Mammary epithelial cell (primary cell): ENCODE results near the gene STAC3.

Source experiments
- CTCF ChIP-seq, 2 donors: IDR thresholded peaks in 1 of 2; conservative IDR thresholded peaks in 1 of 2; 2 replicates each; pipeline ENCODE4 v1.5.1; 2011 to 2012; ENCODE audit warnings: inconsistent platforms in 2 of 2, low read length in 2 of 2, mild to moderate bottlenecking in 2 of 2, control low read depth in 1 of 2, low read depth in 1 of 2; ENCODE audit not compliant: insufficient read depth in 1 of 2; ENCODE audit errors: extremely low read depth in 1 of 2
- EZH2 ChIP-seq: IDR thresholded peaks from 2 replicates; pipeline ENCODE4 v1.6.1; 2012; ENCODE audit warnings: low read length, inconsistent platforms, borderline replicate concordance

- no peak for TF ChIP-seq CTCF (conservative IDR thresholded peaks at IDR 0.05 in 1 of 2, IDR thresholded peaks at IDR 0.05 in 1 of 2; ENCODE audit: extremely low read depth in 1 of 2, insufficient read depth in 1 of 2, low read depth in 1 of 2, low read length in 2 of 2)
- no peak for TF ChIP-seq EZH2
Observed at GRCh38 chr12:57224973-57225679, 25.9 kb downstream of the STAC3 start.
